AG09309 (cell line): ENCODE measurements around the gene RBP2.

ENCODE experiments used
- DNase-seq: peaks from one replicate; pipeline ENCODE4 v3.0.0-alpha.2; 2010; ENCODE audit warnings: low read depth
- H3K4me3 ChIP-seq: 2 replicates; pipeline ENCODE4 v1.5.1; 2011; ENCODE audit warnings: mild to moderate bottlenecking, low read depth, low read length, moderate library complexity; ENCODE audit not compliant: control insufficient read depth
- TF ChIP-seq, protein P1 (sequence below): IDR thresholded peaks from 2 replicates; pipeline ENCODE4 v1.5.1; 2011; ENCODE audit warnings: mild to moderate bottlenecking, low read depth, low read length, inconsistent platforms; ENCODE audit not compliant: insufficient read depth, control insufficient read depth; ENCODE audit errors: missing control alignments

RBP2 gene

GRCh38 chr3:139509631-139510030 lies 33.3 kb upstream of the RBP2 start:
- TF ChIP-seq, protein P1, sequence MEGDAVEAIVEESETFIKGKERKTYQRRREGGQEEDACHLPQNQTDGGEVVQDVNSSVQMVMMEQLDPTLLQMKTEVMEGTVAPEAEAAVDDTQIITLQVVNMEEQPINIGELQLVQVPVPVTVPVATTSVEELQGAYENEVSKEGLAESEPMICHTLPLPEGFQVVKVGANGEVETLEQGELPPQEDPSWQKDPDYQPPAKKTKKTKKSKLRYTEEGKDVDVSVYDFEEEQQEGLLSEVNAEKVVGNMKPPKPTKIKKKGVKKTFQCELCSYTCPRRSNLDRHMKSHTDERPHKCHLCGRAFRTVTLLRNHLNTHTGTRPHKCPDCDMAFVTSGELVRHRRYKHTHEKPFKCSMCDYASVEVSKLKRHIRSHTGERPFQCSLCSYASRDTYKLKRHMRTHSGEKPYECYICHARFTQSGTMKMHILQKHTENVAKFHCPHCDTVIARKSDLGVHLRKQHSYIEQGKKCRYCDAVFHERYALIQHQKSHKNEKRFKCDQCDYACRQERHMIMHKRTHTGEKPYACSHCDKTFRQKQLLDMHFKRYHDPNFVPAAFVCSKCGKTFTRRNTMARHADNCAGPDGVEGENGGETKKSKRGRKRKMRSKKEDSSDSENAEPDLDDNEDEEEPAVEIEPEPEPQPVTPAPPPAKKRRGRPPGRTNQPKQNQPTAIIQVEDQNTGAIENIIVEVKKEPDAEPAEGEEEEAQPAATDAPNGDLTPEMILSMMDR = no peak
- H3K4me3 ChIP-seq = no peak overlapping the region
- DNase-seq = no peak

DNA sequence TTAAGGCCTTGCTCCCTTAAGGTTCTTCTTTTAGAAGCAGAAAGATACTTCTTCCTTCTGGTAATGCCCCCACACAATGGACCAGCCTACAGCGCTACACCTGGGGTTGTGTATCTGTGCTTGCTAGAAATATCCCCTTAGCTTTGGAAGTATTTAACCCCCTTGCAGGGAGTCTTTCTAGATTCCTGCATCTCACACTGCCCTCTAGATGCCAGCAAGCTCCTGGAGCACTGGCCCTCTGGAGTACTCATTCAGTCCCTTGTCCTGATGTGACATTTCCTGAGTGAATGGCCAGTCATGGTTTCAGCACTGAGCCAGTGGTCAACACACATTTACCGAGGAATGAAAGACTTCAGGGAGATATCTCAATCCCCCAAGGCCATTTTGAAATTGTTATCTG lies 30.4 kb upstream of the RBP2 start:
- TF ChIP-seq, protein P1 = no peak
- no peak for DNase-seq

GRCh38 chr3:139505829-139506386 lies 29.6 kb upstream of the RBP2 start:
- DNase-seq = no peak
- no peak overlapping the region for H3K4me3 ChIP-seq

More for the DNA sequence above, 30.4 kb upstream of the RBP2 start:
- no peak overlapping the region for H3K4me3 ChIP-seq

GRCh38 chr3:139499536-139499935 lies 23.2 kb upstream of the RBP2 start:
- no peak for DNase-seq
- TF ChIP-seq, protein P1 = no peak
- no peak overlapping the region for H3K4me3 ChIP-seq

More at GRCh38 chr3:139505829-139506386, 29.6 kb upstream of the RBP2 start:
- TF ChIP-seq, protein P1 = no peak

DNA sequence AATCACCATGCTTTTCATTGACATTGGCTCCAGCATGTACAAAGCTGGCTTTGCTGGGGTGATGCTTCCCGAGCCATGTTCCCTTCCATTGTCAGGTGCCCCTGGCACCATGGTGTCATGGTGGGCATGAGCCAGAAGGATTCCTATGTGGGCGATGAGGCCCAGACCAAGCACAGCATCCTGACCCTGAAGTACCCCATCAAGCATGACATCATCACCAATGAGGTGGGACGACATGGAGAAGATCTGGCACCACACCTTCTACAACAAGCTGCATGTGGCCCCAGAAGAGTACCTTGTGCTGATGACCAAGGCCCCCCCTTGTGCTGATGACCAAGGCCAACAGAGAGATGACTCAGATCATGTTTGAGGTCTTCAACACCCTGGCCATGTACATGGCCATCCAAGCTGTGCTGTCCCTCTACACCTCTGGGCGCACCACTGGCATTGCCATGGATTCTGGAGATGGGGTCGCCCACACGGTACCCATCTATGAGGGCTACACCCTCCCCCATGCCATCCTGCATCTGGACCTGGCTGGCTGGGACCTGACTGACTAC lies 17.6 kb upstream of the RBP2 start:
- no peak for DNase-seq
- TF ChIP-seq, protein P1 = no peak
- no peak overlapping the region for H3K4me3 ChIP-seq

DNA sequence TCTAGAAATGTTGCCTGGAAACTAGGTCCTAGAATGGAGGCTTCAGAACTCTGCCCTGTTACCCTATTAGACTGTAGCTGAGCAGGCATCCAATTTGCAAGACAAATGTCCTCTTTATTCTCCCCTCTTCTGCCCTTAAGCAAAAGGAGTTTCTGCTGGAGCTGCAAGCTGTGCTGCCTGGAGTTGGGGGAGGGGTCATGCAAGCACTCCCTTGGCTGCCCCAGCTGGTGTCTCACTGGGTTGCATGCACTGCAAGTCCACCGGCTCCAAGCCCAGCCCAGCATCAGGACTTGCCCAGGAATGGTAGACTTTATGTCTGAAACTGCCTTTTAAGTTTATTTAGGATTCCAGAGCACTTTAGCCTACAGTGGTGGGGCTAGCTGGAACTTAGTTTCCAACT lies 15.7 kb upstream of the RBP2 start:
- TF ChIP-seq, protein P1 = no peak
- no peak for DNase-seq
- H3K4me3 ChIP-seq = no peak overlapping the region
